NCI-H1930 (cell line): ENCODE measurements around the gene NDUFB6.
A peak's percentile ranks its signal among the peaks of the same experiment; 100 is the strongest.
"Not testable (repeated sequence)": the region's sequence is repeated elsewhere in the genome, so short reads cannot be mapped to it uniquely, and the experiment has no call there.

Source experiments
- DNase-seq, 2 experiments: peaks; one replicate each; lab custom pipeline; 2025; lab: John Stamatoyannopoulos, UW

The NDUFB6 gene

DNA sequence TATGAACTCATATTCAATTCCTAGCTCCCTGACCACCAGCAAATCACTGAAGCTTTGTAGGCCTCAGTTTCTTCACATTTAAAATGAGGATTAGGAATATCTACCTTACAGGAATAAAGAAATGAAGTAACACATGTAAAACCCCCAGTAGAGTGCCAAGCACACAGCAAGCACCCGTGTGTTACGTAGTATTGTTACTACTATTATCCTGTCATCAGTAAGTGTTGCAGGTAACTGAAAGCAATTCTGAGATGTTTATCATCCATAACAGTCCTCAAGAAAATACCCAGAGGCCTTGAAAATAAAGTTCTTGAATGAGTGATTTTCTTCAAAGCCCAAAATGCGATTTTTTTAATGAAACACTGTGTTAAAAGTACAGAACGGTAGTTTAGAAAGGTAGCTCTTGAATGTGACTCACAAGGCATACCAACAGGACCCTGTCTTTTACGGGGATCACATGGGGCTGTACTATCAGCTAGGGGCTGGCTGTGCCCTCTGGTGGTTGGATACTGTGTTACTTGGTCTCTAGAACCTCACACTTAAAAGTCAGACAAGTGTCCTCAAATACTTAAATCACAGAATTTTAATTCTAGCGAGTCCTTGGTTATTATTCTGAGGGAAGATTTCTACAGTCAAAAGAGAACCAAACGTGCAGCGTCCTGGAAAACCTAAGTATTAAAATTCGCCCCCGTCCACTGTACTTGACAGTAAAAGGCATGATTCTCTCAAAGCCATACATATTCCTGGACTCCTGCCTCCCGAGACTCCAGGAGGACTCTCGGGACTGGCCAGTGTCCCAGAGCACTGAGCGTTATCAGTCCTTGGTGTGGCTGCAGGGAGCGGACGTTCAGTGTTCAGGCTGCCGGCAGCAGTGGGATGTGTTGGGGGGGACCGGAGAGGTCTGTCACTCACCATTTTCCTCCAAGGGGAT lies 725 bp downstream of the NDUFB6 start:
- DNase-seq, result peak; percentile 43 to 58

DNA sequence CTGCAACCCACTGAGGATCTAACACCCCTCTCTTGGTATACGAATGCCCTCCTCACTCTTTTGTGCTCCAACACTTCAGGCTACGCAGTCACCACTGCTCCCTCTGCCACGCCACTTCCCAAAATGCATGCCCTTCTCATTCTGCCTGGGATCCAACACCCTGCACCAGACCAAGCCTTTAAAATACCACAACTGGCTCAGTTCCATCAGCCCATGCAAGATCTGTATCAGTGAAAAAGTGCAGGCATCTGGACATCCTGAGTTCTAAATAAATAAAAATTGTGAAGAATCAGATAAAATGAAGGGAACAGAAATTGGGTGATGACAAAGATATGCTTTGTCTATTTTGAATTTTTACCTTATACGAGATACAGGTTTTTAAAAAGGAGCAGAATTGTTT lies 2.7 kb downstream of the NDUFB6 start:
- DNase-seq, result no peak

DNA sequence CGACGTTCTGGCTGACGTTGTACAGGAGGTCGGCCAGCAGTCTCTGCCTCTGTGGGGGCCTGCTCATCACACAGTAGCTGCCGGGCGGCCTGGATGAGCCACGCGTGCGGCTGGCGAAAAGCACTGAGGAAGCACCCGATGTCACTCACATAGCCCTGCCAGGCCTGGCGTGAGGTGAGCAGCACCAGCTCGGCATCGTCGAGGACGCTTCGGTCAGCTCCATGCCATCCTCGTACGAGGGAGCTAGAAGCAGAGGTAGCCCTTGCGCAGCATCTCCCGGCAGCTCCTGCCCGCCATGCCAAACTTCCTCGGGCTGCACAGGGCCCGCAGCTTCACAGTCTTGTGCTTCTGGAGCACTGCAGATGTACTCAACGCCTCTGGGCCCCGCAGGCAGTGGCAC lies 6.2 kb downstream of the NDUFB6 start:
- no peak for DNase-seq

DNA sequence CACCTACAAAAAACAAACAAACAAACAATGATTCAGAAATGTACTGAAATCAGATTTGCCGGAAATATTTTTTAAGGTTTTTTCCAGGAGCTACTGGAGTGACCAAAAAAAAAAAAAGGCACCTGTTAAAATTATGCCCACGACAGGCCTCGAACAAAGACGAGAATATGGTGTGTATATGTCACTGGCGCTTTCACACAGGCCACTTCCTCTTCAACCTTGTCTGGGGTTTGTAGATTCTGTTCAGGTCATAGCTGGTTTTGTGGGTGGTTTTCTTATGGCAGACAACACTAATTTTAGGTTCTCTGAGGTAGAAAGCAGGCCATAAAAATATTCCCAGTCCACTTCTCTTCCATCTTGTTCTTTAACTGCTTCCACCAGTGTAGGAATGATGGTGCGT lies 7.0 kb downstream of the NDUFB6 start:
- DNase-seq, result no peak

DNA sequence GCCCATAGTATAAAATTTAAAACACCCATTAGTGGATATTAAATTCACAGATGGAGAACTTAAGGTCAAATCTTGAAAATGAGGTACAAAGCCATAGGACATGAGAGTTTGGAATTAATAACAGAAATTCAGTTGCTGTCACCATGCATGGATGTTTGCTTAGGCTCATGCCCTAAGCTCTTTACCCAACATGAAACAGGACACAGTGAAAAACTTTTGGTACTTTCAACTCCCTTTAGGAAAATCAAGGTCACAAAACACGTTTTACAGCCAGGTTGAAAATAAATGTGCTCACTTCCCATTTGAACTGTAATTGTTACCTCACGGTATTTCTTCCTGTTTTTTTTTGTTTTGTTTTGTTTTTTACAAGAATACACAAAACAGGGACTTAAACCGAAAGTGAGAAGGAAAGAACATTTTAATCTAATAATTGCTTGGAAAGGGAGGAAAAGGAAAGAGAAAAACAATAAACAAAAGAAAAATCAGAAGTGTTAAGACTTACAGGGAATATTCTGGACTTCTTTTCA lies 14.5 kb downstream of the NDUFB6 start:
- no peak for DNase-seq

DNA sequence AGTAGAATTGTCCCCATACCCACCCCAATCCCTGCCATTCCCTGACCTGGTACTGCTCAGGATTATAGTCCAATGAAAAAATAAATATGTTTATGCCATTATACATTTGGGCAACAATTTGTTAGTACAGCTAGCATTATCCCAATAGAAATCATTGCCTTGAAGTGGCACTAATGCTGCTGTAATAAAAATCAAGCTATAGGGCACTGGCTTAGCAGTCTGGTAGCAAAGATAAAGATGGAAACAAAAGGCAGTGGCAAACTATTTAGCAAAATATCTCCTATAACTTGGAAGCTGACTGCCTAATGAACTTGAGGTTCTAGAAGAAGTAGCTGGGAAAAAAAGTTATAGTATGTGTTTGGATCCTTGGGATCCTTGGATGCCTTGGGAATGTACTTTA lies 18.4 kb downstream of the NDUFB6 start:
- DNase-seq, result no peak

DNA sequence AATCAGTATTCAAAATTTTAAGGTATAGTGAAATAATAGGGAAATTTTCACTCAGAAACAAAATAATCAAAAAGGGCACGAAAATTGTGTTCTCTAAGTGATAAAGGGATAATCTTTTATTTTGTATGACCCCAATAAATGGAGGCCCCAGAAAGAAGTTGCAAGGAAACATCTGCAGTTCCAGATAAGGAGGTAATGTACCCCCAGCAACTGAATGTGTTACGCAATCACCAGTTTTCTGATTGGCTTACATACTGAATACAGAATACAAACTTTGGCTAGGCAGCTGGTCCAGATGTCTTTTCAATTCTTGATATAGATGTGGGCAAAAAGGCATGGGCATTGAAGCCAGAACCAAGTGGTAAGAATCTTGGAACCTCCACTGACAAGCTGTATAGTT lies 18.9 kb downstream of the NDUFB6 start:
- no peak for DNase-seq

DNA sequence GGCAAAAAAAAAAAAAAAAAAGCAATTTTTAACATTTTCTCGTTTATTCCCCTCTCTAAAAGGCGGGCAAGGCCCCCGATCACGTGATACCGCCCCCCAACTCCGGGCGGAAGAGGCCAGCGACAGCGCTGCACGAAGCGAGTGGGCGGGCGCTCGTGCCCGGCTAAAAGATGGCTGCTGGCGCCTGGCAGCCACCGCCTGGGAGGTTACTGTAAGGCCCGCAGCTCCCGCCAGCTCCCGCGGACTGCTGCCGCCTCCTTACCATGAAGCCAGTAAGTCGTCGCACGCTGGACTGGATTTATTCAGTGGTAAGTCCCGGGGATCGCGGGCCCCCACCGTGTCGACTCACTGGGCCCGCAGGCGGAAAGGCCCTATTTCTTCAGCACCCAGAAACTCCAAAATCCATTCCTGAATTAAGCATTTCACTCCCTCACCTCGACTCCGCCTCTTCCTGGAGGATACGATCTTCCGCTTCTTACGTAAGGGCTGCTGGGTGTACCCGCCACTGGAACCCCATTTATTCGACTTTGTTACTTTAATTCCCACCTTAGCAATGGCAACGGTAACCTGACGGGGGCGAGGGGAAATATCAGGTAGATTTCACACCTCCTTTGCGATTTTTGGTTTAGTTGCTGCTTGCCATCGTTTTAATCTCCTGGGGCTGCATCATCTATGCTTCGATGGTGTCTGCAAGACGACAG lies 20.6 kb downstream of the NDUFB6 start, which contains the start of the genes SMIM27 and TOPORS:
SMIM27 (plus strand) TSS at position 156 of the 701 bp plus-strand sequence; CDS start at position 264, 108 bp downstream.
TOPORS (minus strand) TSS at position 415 of the 701 bp plus-strand sequence; CDS start at position 265, 150 bp downstream.
- DNase-seq, result peak; percentile 88 to 91

DNA sequence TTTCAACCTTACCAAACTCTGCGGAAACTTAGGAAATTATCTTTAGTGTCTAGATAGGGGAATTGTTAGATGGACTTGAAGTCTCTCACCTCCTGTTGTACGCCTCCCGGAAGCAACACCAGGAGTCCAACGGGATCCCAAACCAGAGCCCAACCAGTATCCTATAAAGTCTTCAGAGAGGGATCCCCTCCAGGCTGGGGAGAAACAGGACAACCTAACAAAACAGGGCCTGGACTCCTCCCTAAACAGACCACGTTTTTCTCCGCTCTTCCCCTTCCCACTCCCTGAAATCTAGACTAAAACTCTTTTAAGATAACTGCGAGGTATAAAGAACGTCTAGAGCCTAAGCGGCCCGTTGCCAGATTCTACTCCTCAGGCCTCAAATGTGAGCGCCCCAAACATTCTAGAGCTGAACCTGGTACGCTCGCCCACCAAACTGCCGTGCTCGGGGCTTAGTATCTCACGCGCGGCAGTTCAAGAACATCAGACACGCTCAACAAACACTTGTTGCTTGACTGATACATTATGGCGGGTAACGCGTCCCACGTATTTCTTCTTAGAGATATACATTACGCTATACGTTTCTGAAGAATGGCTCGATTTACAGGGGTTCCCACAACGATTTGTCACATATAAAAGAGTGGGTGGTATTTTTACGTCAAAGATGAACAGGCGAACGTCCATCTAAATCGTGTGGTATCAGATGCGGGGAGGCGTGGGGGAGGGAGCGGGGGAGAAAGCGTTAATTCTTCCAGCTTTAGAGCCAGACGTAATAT lies 21.5 kb downstream of the NDUFB6 start:
- DNase-seq, result peak in 1 of 2 experiments; percentile 38

DNA sequence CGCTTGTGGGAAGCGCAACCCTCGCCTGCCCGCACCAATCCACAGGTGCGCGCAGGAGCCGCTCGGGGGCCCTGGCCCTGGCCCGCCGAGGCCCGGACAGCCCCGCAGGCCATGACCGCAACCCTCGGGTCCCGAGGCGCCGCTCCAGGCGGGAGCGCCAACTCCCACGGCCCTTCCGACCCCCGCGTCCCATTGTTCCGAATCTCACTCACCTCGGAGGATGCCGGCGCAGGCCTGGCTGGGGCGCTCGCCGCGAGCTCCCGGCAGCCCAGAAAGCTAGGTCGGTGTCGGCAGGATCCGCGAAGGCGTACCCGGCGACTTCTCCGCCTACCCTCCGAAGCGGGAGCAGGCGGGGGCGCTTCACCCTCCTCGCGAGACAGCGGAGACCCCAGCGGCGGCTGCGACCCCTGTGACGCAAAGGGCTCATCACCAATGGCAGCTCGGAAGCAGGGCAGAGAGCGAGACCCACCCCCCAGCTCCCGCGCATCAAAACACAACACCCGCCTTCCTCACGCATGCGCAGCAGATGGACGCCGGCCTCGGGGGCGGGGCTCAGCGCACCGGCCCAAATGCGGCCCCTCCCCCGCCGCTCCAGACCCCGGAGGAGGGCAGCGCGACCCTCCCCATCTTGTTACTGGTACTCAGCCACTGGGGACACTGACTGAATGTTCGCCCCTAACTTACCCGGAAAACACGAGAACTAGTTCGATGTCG lies 22.2 kb downstream of the NDUFB6 start:
- peak; percentile 97 to 98 for DNase-seq

DNA sequence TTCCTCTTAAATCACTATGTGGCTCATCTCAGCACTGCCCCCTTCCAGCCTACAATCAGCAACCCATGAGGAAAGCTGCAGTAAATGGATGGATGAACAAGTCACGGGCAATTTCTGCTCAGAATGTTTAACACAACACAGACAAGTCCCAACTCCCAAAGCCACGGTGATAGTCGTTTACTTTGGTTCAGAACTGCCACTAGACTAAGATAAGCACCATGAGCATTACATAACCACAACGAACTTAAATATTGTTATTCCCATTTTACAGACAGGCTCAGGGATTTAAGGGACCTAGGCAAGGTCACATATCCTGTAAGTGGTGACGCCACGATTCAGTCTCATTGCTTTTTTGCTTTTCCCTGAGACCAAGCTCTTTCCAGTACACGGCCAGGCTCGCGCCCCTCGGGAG lies 22.8 kb downstream of the NDUFB6 start:
- no peak for DNase-seq

DNA sequence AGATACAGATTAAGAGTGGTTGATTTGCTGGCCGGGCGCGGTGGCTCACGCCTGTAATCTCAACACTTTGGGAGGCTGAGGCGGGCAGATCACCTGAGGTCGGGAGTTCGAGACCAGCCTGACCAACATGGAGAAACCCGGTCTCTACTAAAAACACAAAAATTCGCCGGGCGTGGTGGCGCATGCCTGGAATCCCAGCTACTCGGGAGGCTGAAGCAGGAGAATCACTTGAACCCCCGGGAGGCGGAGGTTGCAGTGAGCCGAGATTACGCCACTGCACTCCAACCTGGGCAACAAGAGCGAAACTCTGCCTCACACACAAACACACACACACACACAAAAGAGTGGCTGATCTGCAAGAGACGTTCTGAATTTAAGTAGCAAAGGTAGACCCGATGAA lies 24.7 kb downstream of the NDUFB6 start:
- DNase-seq, result not testable (repeated sequence)

DNA sequence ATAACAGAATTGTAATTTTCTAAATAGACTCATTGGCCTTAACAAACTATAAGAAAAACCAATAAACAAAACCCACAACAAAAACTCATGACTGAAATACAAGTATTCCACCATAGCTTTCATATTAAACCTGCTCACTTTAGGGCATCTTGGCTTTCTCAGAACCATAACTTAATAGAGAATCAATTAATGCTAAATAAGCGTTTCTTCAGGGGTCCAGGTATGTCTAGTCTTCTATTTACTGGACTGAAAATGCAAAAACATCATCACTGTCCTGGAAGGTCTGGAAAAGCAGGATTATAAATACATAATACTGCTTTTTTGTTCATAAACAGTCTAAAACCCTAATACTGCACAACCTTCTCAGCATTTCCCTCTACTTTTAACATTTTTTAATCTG lies 27.1 kb downstream of the NDUFB6 start:
- DNase-seq, result no peak

DNA sequence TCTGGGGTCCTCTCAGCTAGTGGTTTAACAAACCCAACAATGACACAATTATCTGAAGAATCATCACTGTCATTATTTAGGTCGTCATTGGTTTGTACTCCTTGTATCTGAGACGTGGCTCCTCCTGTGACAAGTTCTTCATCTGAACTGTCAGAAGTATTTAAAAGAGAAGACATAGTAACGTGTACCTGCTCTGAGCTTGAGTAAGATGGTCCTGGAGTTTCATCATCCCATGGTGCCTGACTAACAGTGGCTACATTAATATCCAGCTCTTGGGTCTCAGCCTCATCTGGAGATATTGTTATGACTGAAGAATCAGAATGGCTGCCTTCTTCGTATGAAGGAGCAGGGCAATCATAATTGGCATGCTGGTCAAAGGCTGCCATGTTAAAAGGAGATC lies 29.9 kb downstream of the NDUFB6 start:
- no peak for DNase-seq

DNA sequence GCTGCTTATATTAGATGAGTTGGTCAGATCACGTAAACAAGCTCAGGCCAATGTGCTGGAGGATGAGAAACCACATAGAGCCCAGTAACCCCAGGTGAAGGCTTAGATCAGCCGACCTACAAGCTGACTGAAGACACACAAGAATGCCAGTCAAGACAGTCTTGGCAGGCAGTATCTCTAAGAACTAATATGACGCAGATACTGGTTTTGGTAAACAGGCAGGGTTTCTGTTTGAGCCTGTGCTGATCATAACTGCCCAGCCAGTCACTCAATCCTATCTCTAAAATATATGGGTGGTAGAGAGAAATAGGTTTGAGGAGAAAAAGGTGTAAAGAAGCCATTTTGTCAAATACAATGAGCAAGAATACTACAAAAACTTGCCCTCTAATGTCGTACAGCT lies 39.1 kb downstream of the NDUFB6 start:
- no peak for DNase-seq

DNA sequence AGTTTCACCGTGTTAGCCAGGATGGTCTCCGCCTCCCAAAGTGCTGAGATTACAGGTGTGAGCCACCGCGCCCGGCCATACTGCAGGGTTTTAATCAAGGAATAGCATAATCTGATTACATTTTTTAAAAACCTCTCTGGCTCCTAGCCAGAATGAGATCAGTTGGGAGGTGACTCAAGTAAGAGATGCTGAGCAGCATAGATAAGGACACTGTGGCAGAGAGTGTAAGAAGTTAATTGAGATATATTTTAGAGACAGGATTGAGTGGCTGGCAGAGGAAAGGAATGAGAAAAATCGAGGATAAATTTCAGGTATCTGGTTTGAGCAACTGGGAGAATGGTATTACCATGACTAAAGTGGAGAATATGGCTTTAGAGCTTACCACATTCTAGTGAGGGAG lies 39.6 kb downstream of the NDUFB6 start:
- no peak for DNase-seq

DNA sequence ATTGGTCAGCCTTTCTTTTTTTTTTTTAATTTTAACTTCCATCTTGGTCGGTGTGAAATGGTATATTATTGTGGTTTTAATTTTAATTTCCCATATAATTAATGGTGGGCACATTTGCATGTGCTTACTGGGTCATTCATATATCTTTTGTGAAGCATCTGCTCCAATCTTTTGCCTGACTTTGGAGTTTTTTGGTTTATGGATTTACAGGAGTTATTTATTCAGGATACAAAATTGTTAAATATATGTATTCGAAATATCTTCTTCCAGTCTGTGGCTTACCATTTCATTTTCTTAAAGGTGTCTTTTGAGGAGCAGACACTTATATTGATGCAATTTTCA lies 46.3 kb downstream of the NDUFB6 start:
- DNase-seq, result no peak

DNA sequence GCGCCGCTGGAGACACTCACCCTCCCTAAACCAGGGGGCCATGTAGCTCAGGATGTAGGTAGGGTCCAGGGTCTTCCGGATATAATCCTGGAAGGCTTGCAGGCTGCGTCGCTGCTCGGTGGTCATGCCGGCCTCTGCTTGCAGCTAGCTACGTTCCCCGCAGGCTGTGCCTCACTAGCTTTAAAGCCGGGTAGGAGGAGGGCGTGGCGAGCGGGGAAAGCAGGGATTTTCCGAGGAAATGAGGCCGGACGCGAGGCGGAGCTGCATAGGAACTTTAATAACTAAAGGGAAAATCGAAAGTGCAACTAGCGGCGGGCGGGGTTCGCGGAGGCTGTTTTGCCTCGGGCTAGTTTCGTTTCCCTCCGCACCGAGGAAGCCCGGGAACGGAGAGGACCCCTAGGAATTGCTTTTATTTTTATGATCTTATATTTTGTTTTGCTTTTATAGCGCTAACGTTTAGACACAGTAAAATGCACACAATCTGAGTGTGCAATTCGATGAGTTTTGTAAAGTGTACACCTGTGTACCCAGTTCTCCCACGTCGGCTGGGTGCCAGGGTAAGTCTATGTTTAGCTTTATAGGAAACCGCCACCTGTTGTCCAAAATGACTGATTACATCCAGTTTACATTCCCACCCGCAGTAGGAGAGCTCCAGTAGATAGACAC lies 46.8 kb downstream of the NDUFB6 start, which contains the start of gene RIGI:
RIGI (minus strand) TSS at position 156 of the 666 bp plus-strand sequence; CDS start at position 126, 30 bp downstream.
- DNase-seq, result peak; percentile 73 to 82

DNA sequence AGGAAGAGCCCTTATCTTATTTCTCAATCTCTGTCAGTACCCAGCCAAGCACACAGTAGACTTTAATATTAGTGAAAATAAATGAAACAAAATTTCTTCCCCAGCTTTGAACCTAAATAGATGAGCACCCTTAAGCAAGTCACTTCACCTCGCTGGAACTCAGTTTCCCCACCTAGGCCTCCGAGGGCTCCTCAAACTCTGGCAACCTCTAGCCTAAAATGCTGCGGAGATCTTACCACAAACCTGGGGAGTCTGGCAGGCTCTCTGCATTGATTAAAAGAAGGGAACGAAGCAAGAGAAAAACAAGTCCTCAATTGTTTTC lies 47.3 kb downstream of the NDUFB6 start:
- no peak for DNase-seq

DNA sequence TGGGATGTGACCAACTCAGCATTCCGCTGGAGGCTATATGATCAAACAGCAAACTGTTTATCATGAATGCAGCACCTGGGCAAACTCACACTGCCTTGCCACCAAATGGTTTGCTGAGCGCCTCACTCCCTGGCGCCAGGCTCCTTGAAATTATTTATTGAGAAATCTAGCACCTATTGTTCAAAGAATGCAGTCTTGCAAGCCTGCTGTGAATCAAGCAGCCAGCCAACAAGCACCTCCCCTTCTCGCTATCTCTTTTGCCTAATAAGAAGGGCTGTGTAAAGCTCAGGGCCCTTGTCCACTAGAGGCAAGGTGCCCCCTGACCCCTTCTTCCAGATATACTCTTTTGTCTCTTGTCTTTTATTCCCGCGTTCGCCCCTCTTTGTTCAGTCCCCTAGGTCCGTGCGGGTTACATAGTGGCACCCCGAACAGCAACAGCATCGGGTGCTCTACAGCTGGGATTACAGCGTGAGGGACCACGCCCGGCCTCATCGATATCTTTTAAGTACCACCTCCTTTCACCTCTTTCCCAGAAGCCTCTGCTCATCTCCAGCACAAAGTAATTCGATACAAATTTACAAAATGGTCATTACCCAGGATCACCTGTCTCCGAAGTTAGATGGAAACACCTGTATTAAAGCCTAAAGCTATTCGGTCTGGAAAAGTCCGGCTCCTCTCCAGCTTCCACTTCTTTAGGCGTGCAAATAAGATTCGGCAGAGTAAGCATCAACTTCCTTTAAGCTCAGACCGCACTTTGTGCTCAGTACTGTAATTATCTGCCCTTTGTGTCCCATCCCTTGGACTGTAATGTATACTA lies 47.9 kb downstream of the NDUFB6 start:
- no peak for DNase-seq
